ENCODE results near the gene SALL4.
A peak's percentile ranks its signal among the peaks of the same experiment; 100 is the strongest.
"Not testable (repeated sequence)": the region's sequence is repeated elsewhere in the genome, so short reads cannot be mapped to it uniquely, and the experiment has no call there.

Gene SALL4

DNA sequence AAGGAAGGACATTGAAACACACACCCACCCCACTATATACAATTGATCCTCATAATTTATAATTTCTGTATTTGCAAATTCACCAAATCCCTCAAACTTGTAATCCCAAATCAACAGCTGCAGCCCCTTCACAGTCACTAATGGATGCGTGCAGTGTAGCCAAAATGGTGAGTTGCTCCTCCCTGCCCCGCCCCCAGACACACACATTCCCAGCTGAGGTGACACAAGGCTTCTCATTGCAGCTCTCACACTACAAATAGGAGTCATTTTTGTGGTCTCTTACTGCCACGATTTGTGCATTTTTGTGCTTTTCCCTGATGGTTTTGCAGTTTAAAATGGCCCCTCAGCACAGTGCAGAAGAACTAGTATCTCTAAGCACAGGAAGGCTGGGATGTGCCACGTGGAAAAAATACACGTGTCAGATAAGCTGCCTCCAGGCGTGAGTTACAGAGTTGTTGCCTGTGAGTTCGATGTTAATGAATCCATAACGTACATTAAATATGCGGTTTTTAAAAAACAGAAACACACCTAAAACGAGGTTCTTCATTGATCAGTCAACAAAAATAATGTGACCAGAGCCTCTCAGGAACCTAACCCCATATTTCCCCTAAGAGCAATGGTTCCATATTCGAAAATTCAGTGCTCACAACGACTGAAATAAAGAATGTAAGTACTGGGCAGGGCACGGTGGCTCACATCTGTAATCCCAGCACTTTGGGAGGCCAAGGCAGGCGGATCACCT is 42.4 kb downstream of the SALL4 start:
- no peak overlapping the region for H3K9ac ChIP-seq (ENCODE audit: low read length)

DNA sequence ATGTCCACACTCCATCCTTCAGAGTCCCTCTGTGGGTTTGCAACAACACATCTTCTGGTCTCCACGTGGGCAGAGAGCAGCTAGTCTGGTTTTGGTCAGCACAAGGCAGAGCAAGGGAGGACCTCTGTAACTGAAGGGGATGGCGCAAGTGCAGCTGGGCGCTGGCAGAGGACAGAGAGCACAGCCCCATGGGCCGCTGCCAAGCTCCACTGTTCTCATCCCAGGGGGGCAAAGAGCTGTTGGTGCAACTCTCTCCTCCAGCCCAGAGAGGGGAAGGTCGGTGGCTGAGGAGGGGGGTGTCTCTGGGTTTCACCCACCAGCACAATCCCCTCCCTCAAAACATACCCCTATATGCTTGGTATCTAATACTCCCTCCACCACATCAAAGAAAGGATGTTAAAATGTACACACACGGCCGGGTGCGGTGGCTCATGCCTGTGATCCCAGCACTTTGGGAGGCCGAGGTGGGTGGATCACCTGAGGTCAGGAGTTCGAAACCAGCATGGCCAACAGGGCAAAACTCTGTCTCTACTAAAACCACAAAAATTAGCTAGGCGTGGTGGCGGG is 43.3 kb downstream of the SALL4 start:
- peaks cover 4% of the 10 kb centered on the region for H3K4me1 ChIP-seq (ENCODE audit: insufficient read depth, low read length)
- H3K36me3 ChIP-seq (ENCODE audit: insufficient read depth, low read length) = no peaks in the 10 kb centered on the region
- H3K27me3 ChIP-seq (ENCODE audit: control insufficient read depth in 1 of 2, insufficient read depth in 2 of 2, low read length in 2 of 2) = no peaks in the 10 kb centered on the region
- no peak overlapping the region for H3K27ac ChIP-seq (ENCODE audit: low read depth, low read length)
- no peaks in the 10 kb centered on the region for H3K9me3 ChIP-seq (ENCODE audit: low read length)
- H3K9ac ChIP-seq (ENCODE audit: low read length) = no peak overlapping the region
- H3K4me3 ChIP-seq (ENCODE audit: low read depth in 1 of 2, low read length in 2 of 2) = no peak overlapping the region

More for the DNA sequence above, 42.4 kb downstream of the SALL4 start:
- Histone ChIP-seq H3K9me3 (ENCODE audit: low read length) (no peaks in the 10 kb centered on the region), H3K36me3 (ENCODE audit: insufficient read depth, low read length) (no peaks in the 10 kb centered on the region), H3K27ac (ENCODE audit: low read depth, low read length) (no peak overlapping the region), H3K4me3 (ENCODE audit: low read depth in 1 of 2, low read length in 2 of 2) (no peak overlapping the region), H3K27me3 (ENCODE audit: control insufficient read depth in 1 of 2, insufficient read depth in 2 of 2, low read length in 2 of 2) (no peaks in the 10 kb centered on the region), H3K4me1 (ENCODE audit: insufficient read depth, low read length) (peaks cover 4% of the 10 kb centered on the region)

DNA sequence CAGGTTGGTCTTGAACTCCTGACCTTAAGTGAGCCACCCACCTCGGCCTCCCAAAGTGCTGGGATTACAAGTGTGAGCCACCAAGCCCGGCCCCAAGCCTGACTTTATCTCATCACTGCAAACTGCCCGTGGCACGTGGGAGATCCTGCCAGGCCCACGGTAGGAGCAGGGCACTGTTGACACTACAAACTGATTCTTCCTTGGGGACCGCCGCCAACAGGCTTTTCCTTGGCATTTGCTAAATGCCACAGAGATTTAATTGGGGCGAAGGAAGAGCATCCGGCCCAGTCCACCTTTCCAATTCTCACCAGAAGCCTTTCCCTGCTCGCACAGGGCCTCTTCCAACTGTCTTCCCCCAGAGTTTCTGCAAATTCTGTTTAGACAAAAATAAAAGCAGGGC is 45.1 kb downstream of the SALL4 start:
- Histone ChIP-seq H3K9ac (ENCODE audit: low read length) (no peak overlapping the region), H3K4me1 (ENCODE audit: insufficient read depth, low read length) (peaks cover 15% of the 10 kb centered on the region), H3K4me3 (ENCODE audit: low read depth in 1 of 2, low read length in 2 of 2) (no peak overlapping the region), H3K27me3 (ENCODE audit: control insufficient read depth in 1 of 2, insufficient read depth in 2 of 2, low read length in 2 of 2) (no peaks in the 10 kb centered on the region), H3K36me3 (ENCODE audit: insufficient read depth, low read length) (no peaks in the 10 kb centered on the region), H3K9me3 (ENCODE audit: low read length) (no peaks in the 10 kb centered on the region), H3K27ac (ENCODE audit: low read depth, low read length) (no peak overlapping the region)

DNA sequence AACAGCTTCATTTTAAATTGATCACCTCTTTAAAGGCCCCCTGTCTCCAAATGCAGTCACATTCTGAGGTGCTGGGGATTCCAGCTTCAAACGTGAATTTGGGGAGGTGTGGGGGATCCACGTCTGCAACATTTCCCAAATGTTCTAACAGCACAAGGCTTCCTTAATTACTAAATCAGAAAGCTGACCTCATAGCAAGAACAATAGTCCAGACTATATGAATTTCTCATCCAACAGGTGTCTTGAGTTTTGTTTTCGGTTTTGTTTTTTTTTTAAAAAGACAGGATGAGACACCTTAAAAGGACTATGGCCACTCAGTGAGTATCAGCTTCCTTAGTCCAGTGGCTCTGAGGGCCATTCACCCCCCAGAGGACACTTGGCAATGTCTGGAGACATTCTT is 45.7 kb downstream of the SALL4 start:
- Histone ChIP-seq H3K27me3 (ENCODE audit: control insufficient read depth in 1 of 2, insufficient read depth in 2 of 2, low read length in 2 of 2) (no peaks in the 10 kb centered on the region), H3K4me3 (ENCODE audit: low read depth in 1 of 2, low read length in 2 of 2) (no peak overlapping the region), H3K9me3 (ENCODE audit: low read length) (no peaks in the 10 kb centered on the region), H3K36me3 (ENCODE audit: insufficient read depth, low read length) (no peaks in the 10 kb centered on the region), H3K4me1 (ENCODE audit: insufficient read depth, low read length) (peaks cover 21% of the 10 kb centered on the region), H3K9ac (ENCODE audit: low read length) (no peak overlapping the region), H3K27ac (ENCODE audit: low read depth, low read length) (no peak overlapping the region)

DNA sequence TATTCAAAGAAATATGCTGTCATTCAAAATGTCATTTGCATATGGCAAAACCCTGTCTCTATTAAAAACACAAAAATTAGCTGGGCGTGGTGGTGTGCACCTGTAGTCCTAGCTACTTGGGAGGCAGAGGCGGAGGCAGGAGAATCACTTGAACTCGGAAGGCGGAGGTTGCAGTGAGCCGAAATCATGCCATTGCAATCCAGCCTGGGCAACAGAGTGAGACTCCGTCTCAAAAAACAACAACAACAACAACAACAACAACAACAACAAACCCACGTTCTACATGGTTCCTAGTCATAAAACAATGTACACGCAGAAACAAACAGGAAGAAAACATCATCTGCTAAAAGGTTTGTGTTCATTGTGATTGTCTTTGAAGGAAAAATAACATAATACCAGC is 49.1 kb downstream of the SALL4 start:
- H3K27ac ChIP-seq (ENCODE audit: low read depth, low read length) = not testable (repeated sequence)

DNA sequence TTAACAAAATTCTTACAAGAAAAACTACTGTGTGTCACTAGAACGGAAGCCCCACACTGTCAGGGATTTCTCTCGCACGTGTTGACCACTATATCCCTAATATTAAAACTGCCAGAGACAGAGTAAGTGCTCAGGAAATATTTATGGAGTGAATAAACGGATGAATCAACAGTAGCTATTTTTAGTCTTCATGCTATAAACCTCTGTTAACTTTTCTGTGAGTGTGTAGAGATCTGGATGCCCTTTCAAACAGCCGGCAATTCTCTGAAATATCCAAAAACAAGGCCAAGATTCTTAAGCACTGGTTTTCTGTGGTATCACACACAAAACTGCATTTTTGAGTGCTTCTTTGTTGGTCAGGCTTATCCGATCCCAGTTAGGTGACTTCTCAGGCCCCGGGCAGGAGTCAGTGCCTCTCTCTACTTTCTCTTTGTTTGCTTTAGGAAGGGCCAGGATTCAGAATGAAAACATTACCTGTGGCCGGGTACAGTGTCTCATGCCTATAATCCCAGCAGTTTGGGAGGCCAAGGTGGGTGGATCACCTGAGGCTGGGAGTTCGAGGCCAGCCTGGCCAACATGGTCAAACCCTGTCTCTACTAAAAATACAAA is 49.9 kb downstream of the SALL4 start:
- no peaks in the 10 kb centered on the region for H3K27me3 ChIP-seq (ENCODE audit: control insufficient read depth in 1 of 2, insufficient read depth in 2 of 2, low read length in 2 of 2)
- H3K36me3 ChIP-seq (ENCODE audit: insufficient read depth, low read length) = no peaks in the 10 kb centered on the region
- H3K27ac ChIP-seq (ENCODE audit: low read depth, low read length) = peak overlapping the region; percentile 34
- H3K4me1 ChIP-seq (ENCODE audit: insufficient read depth, low read length) = peaks cover 28% of the 10 kb centered on the region
- no peaks in the 10 kb centered on the region for H3K9me3 ChIP-seq (ENCODE audit: low read length)
- H3K9ac ChIP-seq (ENCODE audit: low read length) = no peak overlapping the region
- H3K4me3 ChIP-seq (ENCODE audit: low read depth in 1 of 2, low read length in 2 of 2) = no peak overlapping the region

More for the DNA sequence above, 49.1 kb downstream of the SALL4 start:
- peaks cover 30% of the 10 kb centered on the region for H3K4me1 ChIP-seq (ENCODE audit: insufficient read depth, low read length)
- not testable (repeated sequence) for H3K9me3 ChIP-seq (ENCODE audit: low read length); H3K4me3 ChIP-seq (ENCODE audit: low read depth in 1 of 2, low read length in 2 of 2); H3K27me3 ChIP-seq (ENCODE audit: control insufficient read depth in 1 of 2, insufficient read depth in 2 of 2, low read length in 2 of 2); H3K9ac ChIP-seq (ENCODE audit: low read length); H3K36me3 ChIP-seq (ENCODE audit: insufficient read depth, low read length)

DNA sequence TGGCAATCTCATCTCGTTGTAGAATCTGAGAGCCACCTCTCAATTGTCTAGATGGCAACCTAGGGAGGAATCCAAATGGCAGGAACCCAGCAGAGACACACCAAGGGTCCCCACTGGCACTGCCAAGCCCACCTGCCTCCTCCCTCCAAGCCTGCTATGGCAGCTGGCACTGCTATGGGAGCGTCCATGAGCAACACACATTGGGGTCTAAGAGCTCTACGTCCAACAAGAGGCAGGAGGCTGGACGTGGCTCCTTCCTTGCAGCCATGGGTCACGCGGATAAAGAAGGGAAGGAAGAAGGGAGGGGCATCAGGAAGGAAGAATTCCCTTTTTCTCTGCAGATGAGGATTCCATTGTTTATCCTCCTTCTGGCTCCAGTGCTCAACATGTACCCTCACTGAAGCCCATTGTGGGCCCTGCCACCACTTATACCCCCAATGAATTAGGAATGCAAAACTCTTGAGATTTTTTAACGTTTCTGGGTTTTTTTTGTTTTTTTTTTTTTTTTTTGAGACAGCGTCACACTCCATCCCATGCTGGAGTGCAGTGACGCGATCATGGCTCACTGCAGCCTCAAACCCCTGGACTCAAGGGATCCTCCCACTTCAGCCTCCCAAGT is 51.4 kb downstream of the SALL4 start:
- no peaks in the 10 kb centered on the region for H3K27me3 ChIP-seq (ENCODE audit: control insufficient read depth in 1 of 2, insufficient read depth in 2 of 2, low read length in 2 of 2)
- H3K4me1 ChIP-seq (ENCODE audit: insufficient read depth, low read length) = peaks cover 26% of the 10 kb centered on the region
- H3K9ac ChIP-seq (ENCODE audit: low read length) = no peak overlapping the region
- H3K9me3 ChIP-seq (ENCODE audit: low read length) = no peaks in the 10 kb centered on the region
- H3K27ac ChIP-seq (ENCODE audit: low read depth, low read length) = no peak overlapping the region
- H3K4me3 ChIP-seq (ENCODE audit: low read depth in 1 of 2, low read length in 2 of 2) = no peak overlapping the region
- H3K36me3 ChIP-seq (ENCODE audit: insufficient read depth, low read length) = no peaks in the 10 kb centered on the region

DNA sequence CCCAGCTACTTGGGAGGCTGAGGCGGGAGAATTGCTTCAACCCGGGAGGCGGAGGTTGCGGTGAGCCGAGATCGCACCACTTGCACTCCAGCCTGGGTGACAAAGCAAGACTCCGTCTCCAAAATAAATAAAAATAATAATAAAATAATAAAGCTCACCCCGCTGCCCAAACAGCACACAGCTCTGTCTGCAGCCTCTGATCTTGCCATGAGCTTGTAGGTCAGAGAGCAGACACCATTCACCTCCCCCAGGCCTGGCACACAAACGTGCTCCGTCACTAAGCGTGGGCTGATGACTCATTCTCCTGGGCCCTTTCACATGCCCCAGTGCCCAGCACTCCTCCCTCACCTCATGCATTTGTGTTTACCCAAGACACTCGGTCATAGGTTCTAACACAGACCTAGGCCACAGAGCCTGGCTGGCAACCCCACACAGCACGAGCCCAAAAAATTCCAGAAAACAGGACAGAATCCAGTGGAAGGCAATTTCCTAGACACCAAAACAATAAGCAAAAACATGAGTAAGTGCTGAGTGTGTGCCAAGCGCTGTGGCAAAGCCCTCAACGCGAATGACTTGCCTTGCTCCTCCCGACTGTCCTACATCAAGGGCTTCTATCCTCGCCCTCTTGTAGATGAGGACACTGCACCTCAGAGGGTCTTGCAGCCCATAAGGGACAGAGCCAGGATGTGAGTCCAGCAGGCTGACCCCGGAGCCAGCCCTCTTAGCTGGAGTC is 52.1 kb downstream of the SALL4 start:
- Histone ChIP-seq H3K4me3 (ENCODE audit: low read depth in 1 of 2, low read length in 2 of 2) (no peak overlapping the region), H3K36me3 (ENCODE audit: insufficient read depth, low read length) (no peaks in the 10 kb centered on the region), H3K4me1 (ENCODE audit: insufficient read depth, low read length) (peaks cover 26% of the 10 kb centered on the region), H3K27me3 (ENCODE audit: control insufficient read depth in 1 of 2, insufficient read depth in 2 of 2, low read length in 2 of 2) (no peaks in the 10 kb centered on the region), H3K27ac (ENCODE audit: low read depth, low read length) (peak overlapping the region; percentile 29), H3K9me3 (ENCODE audit: low read length) (no peaks in the 10 kb centered on the region), H3K9ac (ENCODE audit: low read length) (no peak overlapping the region)

DNA sequence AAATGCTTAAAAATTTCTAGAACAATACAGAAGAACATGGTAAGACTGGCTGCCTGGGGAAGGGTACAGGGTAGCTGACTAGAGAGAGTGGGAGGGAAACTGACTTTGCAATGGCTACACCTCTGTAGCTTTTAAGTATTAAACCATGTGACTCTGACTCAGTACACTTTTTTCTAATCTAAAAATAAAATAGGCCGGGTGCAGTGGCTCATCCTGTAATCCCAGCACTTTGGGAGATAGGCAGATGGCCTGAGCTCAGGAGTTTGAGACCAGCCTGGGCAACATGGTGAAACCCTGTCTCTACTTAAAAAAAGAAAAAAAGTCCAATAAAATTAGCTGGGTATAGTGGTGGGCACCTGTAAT is 52.7 kb downstream of the SALL4 start:
- H3K9ac ChIP-seq (ENCODE audit: low read length) = no peak overlapping the region
- H3K27me3 ChIP-seq (ENCODE audit: control insufficient read depth in 1 of 2, insufficient read depth in 2 of 2, low read length in 2 of 2) = no peaks in the 10 kb centered on the region
- H3K27ac ChIP-seq (ENCODE audit: low read depth, low read length) = no peak overlapping the region
- no peaks in the 10 kb centered on the region for H3K36me3 ChIP-seq (ENCODE audit: insufficient read depth, low read length)
- no peak overlapping the region for H3K4me3 ChIP-seq (ENCODE audit: low read depth in 1 of 2, low read length in 2 of 2)
- no peaks in the 10 kb centered on the region for H3K9me3 ChIP-seq (ENCODE audit: low read length)
- H3K4me1 ChIP-seq (ENCODE audit: insufficient read depth, low read length) = peaks cover 26% of the 10 kb centered on the region

DNA sequence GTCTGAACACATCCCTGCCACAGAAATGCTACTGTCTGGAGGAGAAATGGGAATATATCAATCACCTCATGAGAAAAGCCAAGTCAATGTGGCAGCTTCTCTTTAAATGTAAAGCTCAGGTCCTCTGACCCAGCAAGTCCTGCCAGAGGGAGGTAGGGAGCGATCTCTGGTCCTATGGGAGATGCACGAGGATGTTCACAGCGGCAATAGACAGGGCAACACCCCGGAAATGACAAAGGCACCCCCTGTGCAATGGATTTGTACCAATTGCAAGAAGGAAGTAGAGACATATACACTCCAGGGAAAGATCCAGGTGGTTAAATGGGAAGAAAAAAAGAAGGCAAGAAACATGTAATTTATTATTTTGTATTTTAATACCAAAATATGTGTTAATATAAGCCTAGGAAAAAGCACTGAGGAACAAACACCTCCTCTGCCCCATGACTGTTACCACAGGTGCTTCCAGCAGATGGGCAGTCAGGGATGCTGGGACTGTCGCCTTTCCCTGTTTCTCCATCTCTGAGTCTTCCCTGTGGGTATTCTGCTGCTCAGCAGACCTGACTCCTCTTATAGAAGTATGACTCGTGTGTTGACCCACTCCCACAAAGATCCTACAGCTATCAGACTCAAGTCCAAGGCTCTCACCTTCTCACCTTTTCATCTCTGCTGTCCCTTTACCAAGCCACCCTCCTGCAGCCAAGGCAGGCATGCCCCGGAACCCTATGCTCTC is 55.0 kb downstream of the SALL4 start:
- Histone ChIP-seq H3K9me3 (ENCODE audit: low read length) (no peaks in the 10 kb centered on the region), H3K27me3 (ENCODE audit: control insufficient read depth in 1 of 2, insufficient read depth in 2 of 2, low read length in 2 of 2) (no peaks in the 10 kb centered on the region), H3K9ac (ENCODE audit: low read length) (no peak overlapping the region), H3K4me3 (ENCODE audit: low read depth in 1 of 2, low read length in 2 of 2) (no peak overlapping the region), H3K27ac (ENCODE audit: low read depth, low read length) (no peak overlapping the region), H3K4me1 (ENCODE audit: insufficient read depth, low read length) (peaks cover 24% of the 10 kb centered on the region), H3K36me3 (ENCODE audit: insufficient read depth, low read length) (no peaks in the 10 kb centered on the region)

DNA sequence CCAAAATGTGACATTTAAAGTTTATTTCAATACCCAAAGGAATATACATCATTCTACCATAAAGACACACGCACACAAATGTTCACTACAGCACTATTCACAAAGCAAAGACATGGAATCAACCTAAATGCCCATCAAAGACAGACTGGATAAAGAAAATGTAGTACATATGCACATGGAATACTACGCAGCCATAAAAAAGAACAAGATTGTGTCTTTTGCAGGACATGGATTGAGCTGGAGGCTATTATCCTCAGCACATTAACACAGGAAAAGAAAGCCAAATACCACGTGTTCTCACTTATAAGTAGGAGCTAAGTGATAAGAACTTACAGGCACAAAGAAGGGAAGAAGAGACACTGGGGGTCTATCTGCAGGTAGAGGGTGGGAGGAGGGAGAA is 56.5 kb downstream of the SALL4 start:
- no peaks in the 10 kb centered on the region for H3K9me3 ChIP-seq (ENCODE audit: low read length)
- H3K36me3 ChIP-seq (ENCODE audit: insufficient read depth, low read length) = no peaks in the 10 kb centered on the region
- no peak overlapping the region for H3K9ac ChIP-seq (ENCODE audit: low read length)
- H3K27me3 ChIP-seq (ENCODE audit: control insufficient read depth in 1 of 2, insufficient read depth in 2 of 2, low read length in 2 of 2) = no peaks in the 10 kb centered on the region
- H3K27ac ChIP-seq (ENCODE audit: low read depth, low read length) = no peak overlapping the region
- peaks cover 23% of the 10 kb centered on the region for H3K4me1 ChIP-seq (ENCODE audit: insufficient read depth, low read length)
- no peak overlapping the region for H3K4me3 ChIP-seq (ENCODE audit: low read depth in 1 of 2, low read length in 2 of 2)

Data from muscle layer of colon (tissue), 2 donors.